Measurements from ENCODE around the gene IL13RA2. TPM values are rescaled to one million over a fixed set of nuclear protein-coding genes. Genes with fewer than 3 reads are reported as not detected.

The IL13RA2 gene
- total and polyA plus RNA-seq, 12 donors = 0.33 to 19.4 (median 1.9) TPM; not detected in 1

DNA sequence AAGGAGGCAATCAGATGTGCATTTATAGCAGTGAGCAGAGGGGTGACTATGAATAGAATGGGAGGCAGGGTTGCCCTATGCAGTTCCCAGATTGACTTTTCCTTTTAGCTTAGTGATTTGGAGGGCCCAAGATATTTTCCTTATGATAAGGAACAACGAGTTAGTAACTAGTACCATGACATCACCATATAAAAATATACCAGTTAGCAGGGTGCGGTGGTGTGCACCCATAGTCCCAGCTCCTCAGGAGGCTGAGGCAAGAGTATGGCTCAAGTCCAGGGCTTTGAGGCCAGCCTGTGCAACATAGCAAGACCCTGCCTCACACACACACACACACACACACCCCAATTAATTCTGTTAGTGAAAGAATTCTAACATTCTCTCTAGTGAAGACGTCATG lies 53.0 kb downstream of the IL13RA2 start:
- intact Hi-C loops (cut with DNase I) = no loop called here
- no peak for DNase-seq
- Histone ChIP-seq H3K4me3 (no peak overlapping the region), H3K9me3 (replicated peaks in 1 of 3) (no peaks in the 10 kb centered on the region), H3K36me3 (replicated peaks in 1 of 2) (no peaks in the 10 kb centered on the region), H3K4me1 (replicated peaks in 1 of 2) (no peaks in the 10 kb centered on the region), H3K27me3 (peaks cover 4% of the 10 kb centered on the region), H3K27ac (no peak overlapping the region)
- no peak for TF ChIP-seq POLR2A (IDR thresholded peaks at IDR 0.05)
- TF ChIP-seq, protein P1, sequence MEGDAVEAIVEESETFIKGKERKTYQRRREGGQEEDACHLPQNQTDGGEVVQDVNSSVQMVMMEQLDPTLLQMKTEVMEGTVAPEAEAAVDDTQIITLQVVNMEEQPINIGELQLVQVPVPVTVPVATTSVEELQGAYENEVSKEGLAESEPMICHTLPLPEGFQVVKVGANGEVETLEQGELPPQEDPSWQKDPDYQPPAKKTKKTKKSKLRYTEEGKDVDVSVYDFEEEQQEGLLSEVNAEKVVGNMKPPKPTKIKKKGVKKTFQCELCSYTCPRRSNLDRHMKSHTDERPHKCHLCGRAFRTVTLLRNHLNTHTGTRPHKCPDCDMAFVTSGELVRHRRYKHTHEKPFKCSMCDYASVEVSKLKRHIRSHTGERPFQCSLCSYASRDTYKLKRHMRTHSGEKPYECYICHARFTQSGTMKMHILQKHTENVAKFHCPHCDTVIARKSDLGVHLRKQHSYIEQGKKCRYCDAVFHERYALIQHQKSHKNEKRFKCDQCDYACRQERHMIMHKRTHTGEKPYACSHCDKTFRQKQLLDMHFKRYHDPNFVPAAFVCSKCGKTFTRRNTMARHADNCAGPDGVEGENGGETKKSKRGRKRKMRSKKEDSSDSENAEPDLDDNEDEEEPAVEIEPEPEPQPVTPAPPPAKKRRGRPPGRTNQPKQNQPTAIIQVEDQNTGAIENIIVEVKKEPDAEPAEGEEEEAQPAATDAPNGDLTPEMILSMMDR (IDR thresholded peaks at IDR 0.05) = no peak
- WGBS, 4 donors = 52 to 67% (median 60%) methylated on average over 3 of the region's 3 CpGs

DNA sequence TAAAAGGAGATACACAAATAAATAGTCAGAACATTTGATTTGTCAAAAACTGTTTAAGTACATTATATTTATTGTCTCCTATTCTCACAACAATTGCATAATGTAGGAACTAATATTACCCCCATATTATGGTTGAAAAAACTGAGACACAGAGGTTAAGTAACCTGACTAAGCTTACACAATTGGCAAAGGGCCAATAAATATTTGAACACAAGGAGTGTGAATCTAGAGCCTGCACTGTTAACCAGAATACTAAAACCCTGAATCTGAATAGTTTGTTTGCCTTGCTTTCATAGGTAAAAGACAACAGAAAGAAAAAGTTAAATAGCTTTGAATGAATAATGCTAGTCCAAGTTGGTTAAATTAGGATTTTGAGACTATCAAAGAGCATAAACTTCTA lies 55.2 kb downstream of the IL13RA2 start:
- Histone ChIP-seq H3K36me3 (replicated peaks in 1 of 2) (no peaks in the 10 kb centered on the region), H3K27ac (no peak overlapping the region), H3K27me3 (no peaks in the 10 kb centered on the region), H3K4me1 (replicated peaks in 1 of 2) (no peaks in the 10 kb centered on the region), H3K9me3 (replicated peaks in 1 of 3) (no peaks in the 10 kb centered on the region), H3K4me3 (no peak overlapping the region)
- no peak for DNase-seq
- TF ChIP-seq POLR2A (IDR thresholded peaks at IDR 0.05) = no peak
- intact Hi-C loops (cut with DNase I) = no loop called here

DNA sequence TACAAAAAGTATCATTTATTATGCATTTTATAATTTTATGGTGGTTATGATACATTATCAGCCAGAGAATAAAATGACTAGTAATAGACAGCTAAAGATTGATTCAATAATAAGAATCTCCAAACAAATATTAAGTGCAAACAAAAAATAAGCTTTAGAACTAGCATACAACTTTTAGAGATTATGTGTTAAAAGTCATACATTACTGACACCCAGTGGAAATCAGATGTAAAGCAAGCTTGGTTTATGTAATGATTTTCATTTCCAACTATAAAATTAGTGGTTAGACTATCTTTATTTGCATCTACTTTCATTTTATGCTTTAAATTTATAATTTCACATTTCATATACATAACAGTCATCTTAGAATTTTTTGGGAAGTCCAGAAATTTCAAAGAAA lies 57.7 kb downstream of the IL13RA2 start:
- Histone ChIP-seq H3K4me3 (no peak overlapping the region), H3K4me1 (replicated peaks in 1 of 2) (no peaks in the 10 kb centered on the region), H3K27me3 (no peaks in the 10 kb centered on the region), H3K36me3 (replicated peaks in 1 of 2) (no peaks in the 10 kb centered on the region), H3K9me3 (replicated peaks in 1 of 3) (no peaks in the 10 kb centered on the region), H3K27ac (no peak overlapping the region)
- intact Hi-C loops (cut with DNase I) = no loop called here
- no peak for DNase-seq
- TF ChIP-seq, protein P1 (IDR thresholded peaks at IDR 0.05) = peak; percentile 20 to 60 (median 51)
- TF ChIP-seq POLR2A (IDR thresholded peaks at IDR 0.05) = no peak

Small RNAs within 50 kb of the gene (small RNA-seq; reads per million reads assigned to genes)
- gene RNU6-648P = 0 reads per million in 2 donors

Other genes starting within 250 kb of the IL13RA2 start
- gene RBMXL3, start 171.8 kb upstream of the IL13RA2 start, total RNA-seq = not detected
- not detected for gene RBMXL3, start 171.8 kb upstream of the IL13RA2 start, polyA plus RNA-seq
- gene LRCH2, start 216.5 kb upstream of the IL13RA2 start, total RNA-seq = 1 to 10 TPM; 4.3 to 8.7 (median 6.2) TPM
- gene LRCH2, start 216.5 kb upstream of the IL13RA2 start, polyA plus RNA-seq = 1 to 10 TPM; 2.3 to 6.3 (median 3.5) TPM

Data from adrenal gland (tissue), 12 donors.